ENCODE measurements around the gene ATP8A2. TPM values are rescaled to one million over a fixed set of nuclear protein-coding genes. Genes with fewer than 3 reads are reported as not detected.

The ATP8A2 gene
- total and polyA plus RNA-seq, 4 donors, result 0.31 to 2.7 (median 1.1) TPM

DNA sequence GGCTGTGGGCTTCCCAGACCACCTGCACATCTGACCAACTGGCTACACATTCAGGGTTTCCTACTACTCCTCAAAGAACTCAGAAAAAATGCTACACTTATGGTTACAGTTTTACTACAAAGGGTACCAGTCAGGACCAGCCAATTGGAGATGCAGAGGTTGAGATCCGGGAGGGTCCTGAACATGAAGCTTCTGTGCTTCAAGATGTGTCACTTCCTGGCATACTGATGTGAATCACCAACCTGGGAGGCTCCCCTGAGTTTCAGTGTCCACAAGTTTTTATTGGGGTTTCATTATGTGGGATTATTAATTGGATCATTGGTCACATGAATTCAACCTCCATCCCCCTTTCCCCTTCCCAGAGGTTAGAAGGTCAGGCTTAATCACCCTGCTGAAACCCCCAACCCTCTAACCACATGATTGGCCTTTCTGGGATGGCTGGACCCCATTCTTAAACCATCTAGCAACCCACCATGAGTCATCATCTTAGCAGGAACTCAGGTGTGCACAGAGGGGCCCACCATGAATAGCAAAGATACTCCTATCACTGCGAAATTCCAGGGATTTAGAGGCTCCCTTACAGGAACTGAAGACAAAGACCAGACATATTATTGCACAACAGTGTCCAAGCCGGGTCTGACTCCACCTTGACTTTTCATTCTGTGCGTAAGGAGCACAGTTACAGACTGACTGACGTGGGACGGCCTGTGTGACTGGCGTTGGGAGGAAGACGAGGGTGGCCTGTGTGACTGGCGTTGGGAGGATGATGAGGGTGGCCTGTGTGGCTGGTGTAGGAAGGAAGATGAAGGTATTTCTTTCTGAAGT lies 90.7 kb downstream of the ATP8A2 start:
- Histone ChIP-seq H3K9ac (ENCODE audit: insufficient read depth in 1 of 2, low read length in 2 of 2) (no peak overlapping the region), H3K36me3 (ENCODE audit: control insufficient read depth in 4 of 4, insufficient read depth in 4 of 4, low read length in 4 of 4) (no peaks in the 10 kb centered on the region), H3K4me1 (ENCODE audit: control insufficient read depth in 5 of 5, insufficient read depth in 5 of 5, low read length in 5 of 5) (no peaks in the 10 kb centered on the region), H3K27ac (ENCODE audit: low read depth in 1 of 2, low read length in 1 of 2) (no peak overlapping the region), H3K27me3 (ENCODE audit: control insufficient read depth in 3 of 3, insufficient read depth in 3 of 3, low read length in 2 of 3) (peaks cover 0 to 24% (median 6%) of the 10 kb centered on the region in 3 donors), H3K4me3 (no peak overlapping the region), H3K9me3 (ENCODE audit: control insufficient read depth in 4 of 4, insufficient read depth in 3 of 4, low read length in 3 of 4) (no peaks in the 10 kb centered on the region)
- ATAC-seq (ENCODE audit: insufficient read depth, low FRiP score), result no peak
- TF ChIP-seq, protein P1, sequence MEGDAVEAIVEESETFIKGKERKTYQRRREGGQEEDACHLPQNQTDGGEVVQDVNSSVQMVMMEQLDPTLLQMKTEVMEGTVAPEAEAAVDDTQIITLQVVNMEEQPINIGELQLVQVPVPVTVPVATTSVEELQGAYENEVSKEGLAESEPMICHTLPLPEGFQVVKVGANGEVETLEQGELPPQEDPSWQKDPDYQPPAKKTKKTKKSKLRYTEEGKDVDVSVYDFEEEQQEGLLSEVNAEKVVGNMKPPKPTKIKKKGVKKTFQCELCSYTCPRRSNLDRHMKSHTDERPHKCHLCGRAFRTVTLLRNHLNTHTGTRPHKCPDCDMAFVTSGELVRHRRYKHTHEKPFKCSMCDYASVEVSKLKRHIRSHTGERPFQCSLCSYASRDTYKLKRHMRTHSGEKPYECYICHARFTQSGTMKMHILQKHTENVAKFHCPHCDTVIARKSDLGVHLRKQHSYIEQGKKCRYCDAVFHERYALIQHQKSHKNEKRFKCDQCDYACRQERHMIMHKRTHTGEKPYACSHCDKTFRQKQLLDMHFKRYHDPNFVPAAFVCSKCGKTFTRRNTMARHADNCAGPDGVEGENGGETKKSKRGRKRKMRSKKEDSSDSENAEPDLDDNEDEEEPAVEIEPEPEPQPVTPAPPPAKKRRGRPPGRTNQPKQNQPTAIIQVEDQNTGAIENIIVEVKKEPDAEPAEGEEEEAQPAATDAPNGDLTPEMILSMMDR (IDR thresholded peaks at IDR 0.05; ENCODE audit: control extremely low read depth, extremely low read depth), result no peak
- DNase-seq, result no peak
- 85 to 90% methylated on average over 9 of the region's 9 CpGs for WGBS, 2 donors

DNA sequence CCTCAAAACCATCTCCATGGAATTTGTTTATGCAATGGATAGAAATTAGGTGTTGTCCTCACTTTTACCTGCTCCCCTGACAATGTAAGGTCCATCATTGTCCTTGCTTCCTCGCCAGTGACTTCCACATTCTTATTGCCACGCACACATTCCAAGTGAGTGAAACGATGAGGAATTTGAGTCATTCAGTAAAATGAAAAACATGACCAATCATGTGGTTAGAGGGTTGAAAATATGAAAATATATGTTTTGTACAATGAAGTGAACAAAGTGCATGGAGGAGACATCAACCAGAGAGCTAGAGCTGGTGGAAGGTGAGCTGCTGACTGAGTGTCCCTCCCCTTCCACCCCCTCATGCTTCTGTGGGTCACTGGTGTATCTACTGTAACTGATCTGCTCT lies 91.7 kb downstream of the ATP8A2 start:
- H3K36me3 ChIP-seq (ENCODE audit: control insufficient read depth in 4 of 4, insufficient read depth in 4 of 4, low read length in 4 of 4), result no peaks in the 10 kb centered on the region
- no peak for ATAC-seq (ENCODE audit: insufficient read depth, low FRiP score)

GRCh38 chr13:25466880-25467279 lies 95.1 kb downstream of the ATP8A2 start:
- Histone ChIP-seq H3K9ac (ENCODE audit: insufficient read depth in 1 of 2, low read length in 2 of 2) (no peak overlapping the region), H3K9me3 (ENCODE audit: control insufficient read depth in 4 of 4, insufficient read depth in 3 of 4, low read length in 3 of 4) (peaks cover 0 to 4% (median 0%) of the 10 kb centered on the region in 4 donors), H3K36me3 (ENCODE audit: control insufficient read depth in 4 of 4, insufficient read depth in 4 of 4, low read length in 4 of 4) (no peaks in the 10 kb centered on the region), H3K27ac (ENCODE audit: low read depth in 1 of 2, low read length in 1 of 2) (no peak overlapping the region), H3K4me3 (no peak overlapping the region), H3K4me1 (ENCODE audit: control insufficient read depth in 5 of 5, insufficient read depth in 5 of 5, low read length in 5 of 5) (peaks cover 0 to 4% (median 0%) of the 10 kb centered on the region in 5 donors), H3K27me3 (ENCODE audit: control insufficient read depth in 3 of 3, insufficient read depth in 3 of 3, low read length in 2 of 3) (peaks cover 0 to 48% (median 24%) of the 10 kb centered on the region in 3 donors)
- WGBS, 2 donors, result 68 to 79% methylated on average over 4 of the region's 4 CpGs
- no peak for ATAC-seq (ENCODE audit: insufficient read depth, low FRiP score)
- no peak for DNase-seq
- TF ChIP-seq, protein P1 (IDR thresholded peaks at IDR 0.05; ENCODE audit: control extremely low read depth, extremely low read depth), result no peak

More for the DNA sequence above, 91.7 kb downstream of the ATP8A2 start:
- WGBS, 2 donors, result 85% methylated on average over 3 of the region's 3 CpGs
- H3K27me3 ChIP-seq (ENCODE audit: control insufficient read depth in 3 of 3, insufficient read depth in 3 of 3, low read length in 2 of 3), result peaks cover 0 to 29% (median 9%) of the 10 kb centered on the region in 3 donors
- H3K9ac ChIP-seq (ENCODE audit: insufficient read depth in 1 of 2, low read length in 2 of 2), result no peak overlapping the region
- H3K4me3 ChIP-seq, result no peak overlapping the region
- no peak for DNase-seq
- TF ChIP-seq, protein P1 (IDR thresholded peaks at IDR 0.05; ENCODE audit: control extremely low read depth, extremely low read depth), result no peak
- H3K9me3 ChIP-seq (ENCODE audit: control insufficient read depth in 4 of 4, insufficient read depth in 3 of 4, low read length in 3 of 4), result peaks cover 0 to 4% (median 0%) of the 10 kb centered on the region in 4 donors
- no peak overlapping the region for H3K27ac ChIP-seq (ENCODE audit: low read depth in 1 of 2, low read length in 1 of 2)
- peaks cover 0 to 3% (median 0%) of the 10 kb centered on the region in 5 donors for H3K4me1 ChIP-seq (ENCODE audit: control insufficient read depth in 5 of 5, insufficient read depth in 5 of 5, low read length in 5 of 5)
